Naive thymus-derived CD8-positive, alpha-beta T cell (primary cell): ENCODE measurements around the gene DNPEP. TPM values are rescaled to one million over a fixed set of nuclear protein-coding genes. Genes with fewer than 3 reads are reported as not detected.

Source experiments
- ATAC-seq, 2 donors: fragments of 150-1000 bp; cut with Tn5 transposase in 1 of 2; sonication (Bioruptor Pico), chemical (Tn5 transposase) in 1 of 2; 1 replicate in 1 of 2; 2 replicates in 1 of 2; pipeline ENCODE4 v1.10.0; 2021; ENCODE audit warnings: mild to moderate bottlenecking in 2 of 2, moderate library complexity in 2 of 2
- POLR2A ChIA-PET: fragments of 350-600 bp; sonication (Branson Sonifier 250); formaldehyde crosslinking; loops from one replicate; lab custom pipeline; 2021; ENCODE audit warnings: antibody characterized with exemption; lab: Charles Lee
- DNase-seq, 10 donors: peaks; one replicate each; pipeline versions ENCODE4 v3.0.0 to v3.0.0-alpha.2; 2020 to 2022
- H3K27ac Mint-ChIP-seq, 10 donors: one replicate each; pipeline ENCODE4 v1.8.0; 2020 to 2022; ENCODE audit warnings: mild to moderate bottlenecking in 10 of 10, mixed read lengths in 10 of 10, moderate library complexity in 4 of 10, inconsistent platforms in 1 of 10
- H3K27me3 Mint-ChIP-seq, 5 donors: one replicate each; pipeline ENCODE4 v1.8.0; 2021 to 2022; ENCODE audit warnings: mixed read lengths in 5 of 5
- H3K36me3 Mint-ChIP-seq, 3 donors: one replicate each; pipeline ENCODE4 v1.8.0; 2020 to 2022; ENCODE audit warnings: mixed read lengths in 3 of 3, mild to moderate bottlenecking in 2 of 3, inconsistent platforms in 1 of 3
- H3K4me1 Mint-ChIP-seq, 4 donors: one replicate each; pipeline ENCODE4 v1.8.0; 2021 to 2022; ENCODE audit warnings: mixed read lengths in 4 of 4
- H3K4me3 Mint-ChIP-seq, 10 donors: one replicate each; pipeline ENCODE4 v1.8.0; 2020 to 2022; ENCODE audit warnings: mild to moderate bottlenecking in 10 of 10, mixed read lengths in 10 of 10, moderate library complexity in 6 of 10, inconsistent platforms in 1 of 10
- H3K9me3 Mint-ChIP-seq, 9 donors: one replicate each; pipeline ENCODE4 v1.8.0; 2020 to 2022; ENCODE audit warnings: mixed read lengths in 9 of 9, mild to moderate bottlenecking in 3 of 9, inconsistent platforms in 1 of 9, moderate library complexity in 1 of 9
- polyA plus RNA-seq, 3 donors: library from polyadenylated mRNA; unstranded; fragments of 300-500 nt; fragmentation: Illumina TruSeq; gene quantifications; one replicate each; pipeline ENCODE4 v1.2.3, GENCODE V29; 2021
- total RNA-seq, 8 experiments: library from RNA in 2 of 8; stranded (reverse) in 2 of 8; gene quantifications; one replicate each; pipeline ENCODE4 v1.2.3 and lab custom pipeline; 2021 to 2026

DNPEP gene
- total and polyA plus RNA-seq, 5 experiments from 2014 or later, result 51.2 to 89.1 (median 62.6) TPM

GRCh38 chr2:219368690-219369191, 19.0 kb downstream of the DNPEP start:
- ATAC-seq, result no peak
- DNase-seq, result no peak
- H3K9me3 Mint-ChIP-seq, result no peaks in the 10 kb centered on the region
- H3K36me3 Mint-ChIP-seq, result peaks cover 0 to 12% (median 11%) of the 10 kb centered on the region in 3 donors
- no peak overlapping the region for H3K4me3 Mint-ChIP-seq
- POLR2A ChIA-PET, result no interaction called here
- peaks cover 0 to 5% (median 1%) of the 10 kb centered on the region in 4 donors for H3K4me1 Mint-ChIP-seq
- H3K27ac Mint-ChIP-seq, result no peak overlapping the region
- no peaks in the 10 kb centered on the region for H3K27me3 Mint-ChIP-seq

GRCh38 chr2:219362524-219363164, 25.1 kb downstream of the DNPEP start:
- Mint-ChIP-seq H3K4me1 (peaks cover 3 to 6% (median 4%) of the 10 kb centered on the region in 4 donors), H3K9me3 (no peaks in the 10 kb centered on the region), H3K27ac (no peak overlapping the region), H3K4me3 (no peak overlapping the region), H3K36me3 (peaks cover 0 to 7% (median 3%) of the 10 kb centered on the region in 3 donors), H3K27me3 (peaks cover 8 to 22% (median 18%) of the 10 kb centered on the region in 5 donors)
- POLR2A ChIA-PET, result no interaction called here
- DNase-seq (no peak), ATAC-seq (no peak)

GRCh38 chr2:219362072-219362471, 25.6 kb downstream of the DNPEP start:
- no peak for DNase-seq
- peaks cover 0 to 7% (median 3%) of the 10 kb centered on the region in 3 donors for H3K36me3 Mint-ChIP-seq
- no peak overlapping the region for H3K27ac Mint-ChIP-seq
- H3K4me1 Mint-ChIP-seq, result peaks cover 3 to 6% (median 4%) of the 10 kb centered on the region in 4 donors
- POLR2A ChIA-PET, result no interaction called here
- H3K9me3 Mint-ChIP-seq, result no peaks in the 10 kb centered on the region
- no peak for ATAC-seq
- peaks cover 8 to 26% (median 18%) of the 10 kb centered on the region in 5 donors for H3K27me3 Mint-ChIP-seq
- H3K4me3 Mint-ChIP-seq, result no peak overlapping the region

GRCh38 chr2:219358170-219359075, 29.3 kb downstream of the DNPEP start:
- POLR2A ChIA-PET, result no interaction called here
- Mint-ChIP-seq H3K27ac (no peak overlapping the region), H3K4me3 (peak overlapping the region in 6 of 10 donors; percentile 30 to 73 (median 54)), H3K4me1 (peaks cover 3 to 6% (median 5%) of the 10 kb centered on the region in 4 donors), H3K9me3 (no peaks in the 10 kb centered on the region), H3K27me3 (peaks cover 36 to 63% (median 41%) of the 10 kb centered on the region in 5 donors), H3K36me3 (peaks cover 0 to 4% (median 3%) of the 10 kb centered on the region in 3 donors)
- ATAC-seq (peak; percentile 42 to 57), DNase-seq (no peak)

- DNase-seq, result no peak
- H3K36me3 Mint-ChIP-seq, result peaks cover 0 to 4% (median 3%) of the 10 kb centered on the region in 3 donors
- H3K4me1 Mint-ChIP-seq, result peaks cover 3 to 6% (median 5%) of the 10 kb centered on the region in 4 donors
- ATAC-seq, result no peak
- no peak overlapping the region for H3K27ac Mint-ChIP-seq
- H3K27me3 Mint-ChIP-seq, result peaks cover 36 to 71% (median 41%) of the 10 kb centered on the region in 5 donors
- H3K4me3 Mint-ChIP-seq, result no peak overlapping the region
- H3K9me3 Mint-ChIP-seq, result no peaks in the 10 kb centered on the region
- POLR2A ChIA-PET, result no interaction called here
These were observed 30.9 kb downstream of the DNPEP start for GRCh38 chr2:219356834-219357233.

- Mint-ChIP-seq H3K36me3 (no peaks in the 10 kb centered on the region), H3K4me3 (no peak overlapping the region), H3K9me3 (no peaks in the 10 kb centered on the region), H3K27me3 (peaks cover 27 to 70% (median 42%) of the 10 kb centered on the region in 5 donors), H3K27ac (no peak overlapping the region), H3K4me1 (peaks cover 3 to 6% (median 5%) of the 10 kb centered on the region in 4 donors)
- POLR2A ChIA-PET, result no interaction called here
- DNase-seq (no peak), ATAC-seq (no peak)
These were observed 33.1 kb downstream of the DNPEP start for GRCh38 chr2:219354582-219354981.

GRCh38 chr2:219353129-219353528, 34.6 kb downstream of the DNPEP start:
- ATAC-seq, result no peak
- Mint-ChIP-seq H3K4me3 (no peak overlapping the region), H3K27me3 (peaks cover 30 to 70% (median 45%) of the 10 kb centered on the region in 5 donors), H3K4me1 (peaks cover 0 to 2% (median under 1%) of the 10 kb centered on the region in 4 donors), H3K9me3 (no peaks in the 10 kb centered on the region), H3K27ac (no peak overlapping the region), H3K36me3 (no peaks in the 10 kb centered on the region)
- no peak for DNase-seq
- POLR2A ChIA-PET, result interaction anchor here (0.6 kb wide), 2 partner anchors 36 to 100 kb away, joined by 3 to 6 read pairs; partner anchors contain the start of gene TUBA4B

- Mint-ChIP-seq H3K27ac (no peak overlapping the region), H3K4me3 (no peak overlapping the region), H3K27me3 (peaks cover 29 to 73% (median 50%) of the 10 kb centered on the region in 5 donors), H3K9me3 (no peaks in the 10 kb centered on the region), H3K36me3 (no peaks in the 10 kb centered on the region), H3K4me1 (peaks cover 0 to 2% (median 0%) of the 10 kb centered on the region in 4 donors)
- POLR2A ChIA-PET, result interaction anchor here (0.6 kb wide), 1 partner anchor 35 kb away, joined by 3 read pairs; no protein-coding TSS in a partner anchor
- peak; percentile 25 to 77 (median 56) for DNase-seq
- ATAC-seq, result peak; percentile 80 to 85
These were observed 35.2 kb downstream of the DNPEP start for GRCh38 chr2:219352448-219353023.

- no peaks in the 10 kb centered on the region for H3K36me3 Mint-ChIP-seq
- peaks cover 24 to 77% (median 53%) of the 10 kb centered on the region in 5 donors for H3K27me3 Mint-ChIP-seq
- no peak overlapping the region for H3K4me3 Mint-ChIP-seq
- ATAC-seq (no peak), DNase-seq (no peak)
- POLR2A ChIA-PET, result no interaction called here
- no peaks in the 10 kb centered on the region for H3K4me1 Mint-ChIP-seq
- no peaks in the 10 kb centered on the region for H3K9me3 Mint-ChIP-seq
- no peak overlapping the region for H3K27ac Mint-ChIP-seq
These were observed 36.9 kb downstream of the DNPEP start for GRCh38 chr2:219350710-219351221.

- H3K27ac Mint-ChIP-seq, result no peak overlapping the region
- DNase-seq (no peak), ATAC-seq (no peak)
- H3K4me1 Mint-ChIP-seq, result no peaks in the 10 kb centered on the region
- no peaks in the 10 kb centered on the region for H3K9me3 Mint-ChIP-seq
- peaks cover 19 to 76% (median 47%) of the 10 kb centered on the region in 5 donors for H3K27me3 Mint-ChIP-seq
- POLR2A ChIA-PET, result no interaction called here
- no peaks in the 10 kb centered on the region for H3K36me3 Mint-ChIP-seq
- H3K4me3 Mint-ChIP-seq, result no peak overlapping the region
These were observed 37.5 kb downstream of the DNPEP start for GRCh38 chr2:219350215-219350614.

- no peak for ATAC-seq
- POLR2A ChIA-PET, result no interaction called here
- Mint-ChIP-seq H3K9me3 (peaks cover 0 to 2% (median 0%) of the 10 kb centered on the region in 9 donors), H3K36me3 (no peaks in the 10 kb centered on the region), H3K4me1 (peaks cover 0 to 6% (median 4%) of the 10 kb centered on the region in 4 donors), H3K4me3 (no peak overlapping the region), H3K27ac (no peak overlapping the region), H3K27me3 (peaks cover 14 to 52% (median 29%) of the 10 kb centered on the region in 5 donors)
- DNase-seq, result no peak
These were observed 42.8 kb downstream of the DNPEP start for GRCh38 chr2:219344751-219345430.
